ENCODE data around the gene PPP1R37.
"Not testable (repeated sequence)": the region's sequence is repeated elsewhere in the genome, so short reads cannot be mapped to it uniquely, and the experiment has no call there.

Gene PPP1R37

DNA sequence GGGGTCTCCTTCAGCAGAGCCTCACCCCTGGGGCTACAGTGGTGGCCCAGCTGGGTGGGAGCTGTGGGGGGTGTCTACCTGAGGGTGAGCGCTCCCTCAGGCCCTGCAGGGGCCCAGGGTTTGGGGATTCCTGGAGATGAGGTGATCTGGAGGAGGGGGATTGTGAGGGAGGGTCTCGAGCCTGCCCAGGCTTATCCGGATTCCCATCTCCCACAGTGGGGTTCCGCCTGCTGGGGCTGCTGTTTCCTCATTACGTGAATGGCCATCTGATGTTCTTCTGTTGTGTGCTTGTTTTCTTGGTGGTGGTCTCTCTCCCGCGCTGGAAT is 4.4 kb downstream of the PPP1R37 start:
- no peak for DNase-seq

- peak; percentile 76 for DNase-seq
Observed at GRCh38 chr19:45097776-45098520, 5.0 kb downstream of the PPP1R37 start.

GRCh38 chr19:45098521-45099466 is 5.8 kb downstream of the PPP1R37 start:
- DNase-seq = no peak

GRCh38 chr19:45099467-45100191 is 6.7 kb downstream of the PPP1R37 start:
- DNase-seq = no peak

DNA sequence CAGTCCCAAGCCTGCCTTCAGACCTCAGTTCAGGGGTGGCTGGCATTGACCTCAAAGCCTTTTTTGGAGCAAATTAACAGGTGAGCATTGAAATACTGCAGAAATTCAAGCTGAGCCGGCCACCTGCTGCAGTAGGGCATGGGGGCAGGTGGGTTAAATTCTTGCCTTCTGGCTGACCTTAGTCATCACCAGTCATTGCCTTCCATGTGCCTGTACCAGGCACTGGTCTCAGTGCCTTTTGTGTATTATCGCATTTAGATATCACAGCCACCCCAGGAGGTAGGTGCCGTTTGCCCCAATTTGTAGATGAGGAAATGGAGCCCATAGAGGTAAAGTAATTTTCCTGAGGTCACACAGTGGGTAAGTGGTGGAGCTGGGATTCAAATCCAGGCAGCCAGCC is 7.2 kb downstream of the PPP1R37 start:
- no peak for DNase-seq

GRCh38 chr19:45100846-45101252 is 7.9 kb downstream of the PPP1R37 start:
- DNase-seq = no peak

GRCh38 chr19:45101806-45102205 is 8.8 kb downstream of the PPP1R37 start:
- no peak for DNase-seq

DNA sequence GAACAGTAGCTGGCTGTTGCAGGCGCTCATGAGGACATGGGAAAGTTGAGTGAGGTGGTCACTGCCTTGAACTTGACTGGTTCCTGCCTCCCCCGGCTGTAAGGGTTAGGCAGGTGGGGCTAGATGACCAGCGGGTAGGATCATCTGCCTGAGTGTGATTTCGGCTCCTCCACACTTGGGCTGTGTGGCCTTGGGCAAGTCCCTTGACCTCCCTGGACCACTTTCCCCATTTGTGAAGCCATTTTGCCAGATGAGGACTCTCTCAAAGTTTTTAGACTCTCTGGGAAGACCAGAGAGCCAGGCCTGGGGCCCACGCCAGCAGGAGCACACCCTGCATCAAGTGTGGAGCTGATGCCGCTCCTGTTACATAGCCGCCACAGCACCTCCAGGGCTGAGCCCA is 9.5 kb downstream of the PPP1R37 start:
- DNase-seq = no peak

GRCh38 chr19:45103156-45103507 is 10.2 kb downstream of the PPP1R37 start:
- no peak for DNase-seq

GRCh38 chr19:45103508-45104319 is 10.7 kb downstream of the PPP1R37 start:
- no peak for DNase-seq

DNA sequence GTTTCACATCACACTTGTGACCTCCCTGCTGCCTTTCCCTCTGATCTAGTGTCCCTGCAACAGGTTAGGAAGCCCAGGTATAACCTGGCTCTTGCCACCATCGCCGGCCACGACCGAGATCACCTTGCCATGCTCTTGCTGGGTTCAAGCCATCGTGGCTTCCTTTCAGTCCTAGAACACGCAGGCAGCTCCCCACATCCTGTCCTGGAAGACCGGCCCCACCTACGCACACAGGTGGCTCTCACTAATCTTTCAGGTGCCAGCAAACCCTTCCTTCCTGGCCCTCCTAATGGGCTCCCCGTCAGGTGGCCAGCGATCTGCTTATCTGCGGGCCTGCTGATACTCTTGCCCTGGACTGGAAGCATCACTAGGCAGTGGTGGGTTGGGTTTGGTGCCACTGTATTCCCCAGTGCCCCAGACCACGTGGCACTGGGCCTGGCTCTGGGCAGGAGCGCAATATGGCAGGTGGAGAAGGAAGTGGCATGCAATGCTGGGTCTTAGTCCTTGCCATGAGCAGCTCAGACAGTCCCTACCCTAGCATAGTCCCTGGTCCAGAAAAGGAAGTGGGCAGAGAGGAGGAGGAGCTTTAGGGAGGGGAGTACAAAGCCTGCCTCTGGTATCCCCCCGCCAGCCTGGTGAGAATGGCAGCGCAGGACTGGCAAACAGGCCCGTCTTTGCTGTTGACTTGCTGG is 11.8 kb downstream of the PPP1R37 start:
- DNase-seq = no peak

DNA sequence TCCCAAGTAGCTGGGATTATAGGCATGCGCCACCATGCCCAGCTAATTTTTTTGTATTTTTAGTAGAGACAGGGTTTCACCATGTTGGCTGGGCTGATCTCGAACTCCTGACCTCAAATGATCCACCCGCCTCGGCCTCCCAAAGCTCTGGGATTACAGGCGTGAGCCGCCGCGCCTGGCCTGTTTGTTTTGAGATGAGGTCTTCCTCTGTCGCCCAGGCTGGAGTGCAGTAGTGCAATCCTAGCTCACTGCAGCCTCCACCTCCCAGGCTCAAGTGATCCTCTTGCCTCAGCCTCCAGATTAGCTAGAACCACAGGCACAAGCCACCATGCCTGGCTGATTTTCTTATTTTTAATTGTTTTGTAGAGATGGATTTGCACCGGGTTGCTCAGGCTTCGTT is 13.4 kb downstream of the PPP1R37 start:
- DNase-seq = not testable (repeated sequence)

DNA sequence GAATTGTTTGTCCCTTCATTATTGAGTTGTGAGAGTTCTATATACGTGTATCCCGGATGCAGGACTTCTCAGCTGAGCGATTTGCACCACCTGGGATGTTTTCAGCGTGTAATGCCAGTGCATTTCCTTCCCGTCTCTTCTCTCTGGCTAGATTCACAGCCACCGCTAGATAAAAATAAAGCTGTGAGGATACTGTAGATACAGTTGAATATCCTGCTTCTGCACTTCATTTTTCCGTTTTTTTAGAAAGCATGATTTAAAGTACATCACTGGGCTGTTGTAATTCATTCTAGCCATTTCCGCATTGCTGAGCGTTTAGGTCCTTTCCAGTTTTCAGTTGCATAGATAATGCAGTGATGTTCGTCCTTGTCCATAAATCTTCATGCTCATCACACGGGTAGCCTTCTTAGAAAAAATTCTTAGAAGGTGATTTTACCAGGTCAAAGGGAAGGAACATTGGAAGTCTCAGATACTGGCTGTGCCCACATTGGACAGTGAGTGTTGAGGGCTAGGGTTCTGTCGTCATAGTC is 14.7 kb downstream of the PPP1R37 start:
- no peak for DNase-seq

GRCh38 chr19:45110851-45111266 is 17.9 kb downstream of the PPP1R37 start:
- DNase-seq = no peak

GRCh38 chr19:45112111-45112827 is 19.3 kb downstream of the PPP1R37 start:
- DNase-seq = no peak

DNA sequence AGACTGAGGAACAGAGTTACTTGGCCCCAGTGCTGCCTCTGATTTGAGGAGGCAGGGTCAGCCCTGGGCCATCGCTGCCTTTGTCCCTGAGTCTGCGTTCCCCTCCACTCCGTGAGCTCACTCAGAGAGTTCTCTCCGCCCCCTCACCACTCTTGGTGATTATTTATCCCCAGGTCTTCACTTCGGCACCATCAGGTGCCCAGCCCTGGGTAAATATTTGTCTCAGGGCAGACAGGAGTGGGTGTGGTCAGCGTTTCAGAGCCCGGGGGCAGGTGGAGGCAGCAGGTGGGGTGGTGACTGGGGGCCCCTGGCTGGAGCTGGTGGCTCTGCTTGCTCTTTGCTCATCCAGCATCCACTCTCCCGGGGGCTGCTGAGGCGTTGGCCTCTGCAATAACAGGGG is 20.6 kb downstream of the PPP1R37 start:
- no peak for DNase-seq

GRCh38 chr19:45114116-45114515 is 21.1 kb downstream of the PPP1R37 start:
- DNase-seq = no peak

- DNase-seq = no peak
Observed at GRCh38 chr19:45115809-45116615, 23.0 kb downstream of the PPP1R37 start.

- no peak for DNase-seq
Observed at GRCh38 chr19:45117167-45117594, 24.2 kb downstream of the PPP1R37 start.

DNA sequence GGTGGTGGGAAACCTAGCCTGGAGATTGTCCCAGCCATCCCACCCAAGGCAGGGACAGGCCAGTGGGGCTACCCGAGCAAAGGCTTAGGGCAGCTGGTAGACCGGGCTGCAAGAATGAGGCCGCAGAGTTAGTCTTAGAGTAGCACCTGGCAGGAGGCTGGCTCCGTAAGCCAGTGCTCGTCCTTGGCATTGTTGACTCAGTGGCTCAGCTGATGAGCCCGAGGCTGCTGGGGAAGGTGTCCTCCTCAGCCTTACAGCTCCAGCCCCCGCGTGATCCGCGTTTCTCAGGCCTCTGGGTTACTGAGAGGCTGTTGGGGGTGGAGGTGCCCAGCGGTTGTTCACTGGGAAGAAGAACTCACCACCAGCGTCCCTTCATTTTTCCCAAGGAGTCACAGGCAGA is 24.7 kb downstream of the PPP1R37 start:
- no peak for DNase-seq
